ENCODE measurements around the gene CREB3L1. TPM values are rescaled to one million over a fixed set of nuclear protein-coding genes. Genes with fewer than 3 reads are reported as not detected.

CREB3L1 gene
- total RNA-seq, 2 donors from 2014 or later, result 8.8 to 9.9 TPM

DNA sequence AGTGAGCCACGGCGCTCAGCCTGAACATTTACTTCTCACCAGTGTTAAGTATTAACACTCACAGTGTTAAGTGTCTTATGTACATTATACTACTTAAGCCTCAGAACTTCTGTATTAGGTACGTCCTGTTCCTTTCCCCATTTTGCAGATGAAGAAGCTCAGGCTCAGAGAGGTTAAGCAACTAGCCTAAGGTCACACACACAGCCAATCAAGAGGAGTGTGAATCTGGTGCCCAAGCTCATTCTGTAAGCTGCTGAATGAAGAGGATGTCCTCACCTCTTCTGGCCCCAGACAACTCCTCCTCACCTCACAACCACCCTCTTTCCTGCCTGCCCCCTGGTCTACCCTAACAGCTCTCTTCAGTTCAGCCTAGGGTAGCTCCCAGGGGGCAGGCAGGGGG lies 29.9 kb downstream of the CREB3L1 start:
- Histone ChIP-seq H3K27ac (ENCODE audit: low read depth, low read length) (no peak overlapping the region), H3K36me3 (ENCODE audit: control insufficient read depth, insufficient read depth, low read length) (peaks cover 6% of the 10 kb centered on the region), H3K9me3 (ENCODE audit: control insufficient read depth, low read length) (no peaks in the 10 kb centered on the region), H3K4me1 (ENCODE audit: control insufficient read depth, insufficient read depth, low read length) (no peaks in the 10 kb centered on the region), H3K4me3 (ENCODE audit: low read length) (no peak overlapping the region), H3K9ac (ENCODE audit: extremely low read depth, low read length, poor library complexity, severe bottlenecking) (no peak overlapping the region), H3K27me3 (ENCODE audit: control insufficient read depth, insufficient read depth, low read length, poor library complexity, severe bottlenecking) (no peaks in the 10 kb centered on the region)
- Mint-ChIP-seq H3K27me3 (ENCODE audit: insufficient read depth) (no peaks in the 10 kb centered on the region), H3K9me3 (no peaks in the 10 kb centered on the region), H3K27ac (no peak overlapping the region), H3K36me3 (ENCODE audit: low read depth) (peaks cover 7% of the 10 kb centered on the region), H3K4me3 (no peak overlapping the region), H3K4me1 (peaks cover 9% of the 10 kb centered on the region)
- 94 to 100% methylated on average over 2 to 3 of the region's 3 CpGs for WGBS, 2 experiments (ENCODE audit: insufficient coverage in 1 of 2, insufficient read length in 1 of 2)
- TF ChIP-seq CTCF (conservative IDR thresholded peaks at IDR 0.05), result no peak
- DNase-seq, result no peak

GRCh38 chr11:46307785-46308341 lies 30.4 kb downstream of the CREB3L1 start:
- 83 to 84% methylated on average over 3 to 14 of the region's 14 CpGs for WGBS, 2 experiments (ENCODE audit: insufficient coverage in 1 of 2, insufficient read length in 1 of 2)
- no peaks in the 10 kb centered on the region for H3K9me3 Mint-ChIP-seq
- no peak overlapping the region for H3K27ac Mint-ChIP-seq
- no peak overlapping the region for H3K27ac ChIP-seq (ENCODE audit: low read depth, low read length)
- H3K4me1 ChIP-seq (ENCODE audit: control insufficient read depth, insufficient read depth, low read length), result no peaks in the 10 kb centered on the region
- peak; percentile 76 for DNase-seq
- H3K27me3 Mint-ChIP-seq (ENCODE audit: insufficient read depth), result no peaks in the 10 kb centered on the region
- no peaks in the 10 kb centered on the region for H3K27me3 ChIP-seq (ENCODE audit: control insufficient read depth, insufficient read depth, low read length, poor library complexity, severe bottlenecking)
- no peak overlapping the region for H3K4me3 ChIP-seq (ENCODE audit: low read length)
- no peak overlapping the region for H3K9ac ChIP-seq (ENCODE audit: extremely low read depth, low read length, poor library complexity, severe bottlenecking)
- H3K36me3 Mint-ChIP-seq (ENCODE audit: low read depth), result peaks cover 5% of the 10 kb centered on the region
- H3K4me1 Mint-ChIP-seq, result peaks cover 9% of the 10 kb centered on the region
- no peaks in the 10 kb centered on the region for H3K9me3 ChIP-seq (ENCODE audit: control insufficient read depth, low read length)
- peaks cover 4% of the 10 kb centered on the region for H3K36me3 ChIP-seq (ENCODE audit: control insufficient read depth, insufficient read depth, low read length)
- H3K4me3 Mint-ChIP-seq, result no peak overlapping the region
- TF ChIP-seq CTCF (conservative IDR thresholded peaks at IDR 0.05), result no peak

DNA sequence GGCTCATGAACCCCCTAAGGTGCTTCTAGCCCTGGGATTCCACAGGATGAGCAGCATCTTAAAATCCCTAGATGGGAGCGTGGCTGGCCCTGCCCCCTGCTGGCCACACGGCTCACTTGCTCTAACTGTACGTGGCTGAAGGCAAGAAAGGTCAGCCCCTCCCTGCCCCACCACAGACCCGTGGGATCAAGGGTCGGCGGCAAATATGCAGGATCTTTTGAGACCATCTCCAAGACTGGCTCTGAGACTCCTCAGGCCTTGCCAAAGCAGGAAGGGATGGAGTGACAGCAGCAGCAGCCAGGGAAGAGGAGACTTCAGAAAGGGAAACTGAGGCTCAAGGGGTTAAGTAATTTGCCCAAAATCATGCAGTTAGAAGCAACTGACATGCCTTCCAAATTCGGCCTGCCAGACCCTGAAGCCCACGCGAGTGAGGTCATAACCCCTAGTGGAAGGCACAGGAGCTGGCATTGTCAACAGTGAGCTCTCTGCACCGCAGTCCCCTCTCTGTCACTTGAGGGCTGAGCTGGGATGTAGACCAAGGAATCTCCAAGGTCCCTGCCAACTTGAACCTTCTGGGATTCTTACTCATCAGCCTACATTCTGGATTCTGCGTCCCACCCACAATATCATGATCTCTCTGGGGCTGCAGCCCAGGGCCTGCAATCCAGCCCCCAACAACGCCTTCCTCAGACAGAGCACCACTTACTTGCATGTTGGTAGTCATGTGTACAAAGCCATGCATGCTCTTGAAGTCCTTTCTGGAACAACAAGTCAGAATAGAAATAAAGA lies 31.4 kb downstream of the CREB3L1 start:
- H3K27ac Mint-ChIP-seq, result no peak overlapping the region
- H3K4me3 Mint-ChIP-seq, result no peak overlapping the region
- no peak overlapping the region for H3K9ac ChIP-seq (ENCODE audit: extremely low read depth, low read length, poor library complexity, severe bottlenecking)
- peaks cover 4% of the 10 kb centered on the region for H3K36me3 ChIP-seq (ENCODE audit: control insufficient read depth, insufficient read depth, low read length)
- H3K9me3 ChIP-seq (ENCODE audit: control insufficient read depth, low read length), result no peaks in the 10 kb centered on the region
- DNase-seq, result peak; percentile 94
- no peaks in the 10 kb centered on the region for H3K27me3 ChIP-seq (ENCODE audit: control insufficient read depth, insufficient read depth, low read length, poor library complexity, severe bottlenecking)
- peaks cover 9% of the 10 kb centered on the region for H3K4me1 Mint-ChIP-seq
- peaks cover 5% of the 10 kb centered on the region for H3K36me3 Mint-ChIP-seq (ENCODE audit: low read depth)
- 31 to 45% methylated on average over 8 to 12 of the region's 12 CpGs for WGBS, 2 experiments (ENCODE audit: insufficient coverage in 1 of 2, insufficient read length in 1 of 2)
- no peaks in the 10 kb centered on the region for H3K4me1 ChIP-seq (ENCODE audit: control insufficient read depth, insufficient read depth, low read length)
- TF ChIP-seq CTCF (conservative IDR thresholded peaks at IDR 0.05), result peak; percentile 94
- H3K9me3 Mint-ChIP-seq, result no peaks in the 10 kb centered on the region
- no peaks in the 10 kb centered on the region for H3K27me3 Mint-ChIP-seq (ENCODE audit: insufficient read depth)
- no peak overlapping the region for H3K4me3 ChIP-seq (ENCODE audit: low read length)
- H3K27ac ChIP-seq (ENCODE audit: low read depth, low read length), result no peak overlapping the region

All from endodermal cell (in vitro differentiated cells).